BLaER1 treated with 17β-estradiol and CSF1 and Interleukin-3, amounts not matched to agents 10 nM and 100 nM (cell line): ENCODE results near the gene MTMR2.
"Not testable (repeated sequence)": the region's sequence is repeated elsewhere in the genome, so short reads cannot be mapped to it uniquely, and the experiment has no call there.

Source experiments
- H3K27ac ChIP-seq, 11 experiments: shearing (Covaris generic); formaldehyde crosslinking; 2 replicates each; pipeline ENCODE4 v1.8.1; 2022
- H3K27me3 ChIP-seq, 11 experiments: shearing (Covaris generic); formaldehyde crosslinking; 2 replicates each; pipeline ENCODE4 v1.8.1; 2022
- H3K36me3 ChIP-seq, 11 experiments: shearing (Covaris generic); formaldehyde crosslinking; 2 replicates each; pipeline ENCODE4 v1.8.1; 2022
- H3K4me1 ChIP-seq, 10 experiments: shearing (Covaris generic); formaldehyde crosslinking; 2 replicates each; pipeline ENCODE4 v1.8.1; 2022
- H3K4me2 ChIP-seq, 11 experiments: shearing (Covaris generic); formaldehyde crosslinking; 2 replicates each; pipeline ENCODE4 v1.8.1; 2022
- H3K4me3 ChIP-seq, 10 experiments: shearing (Covaris generic); formaldehyde crosslinking; 2 replicates each; pipeline ENCODE4 v1.8.1; 2022
- H3K9ac ChIP-seq, 11 experiments: shearing (Covaris generic); formaldehyde crosslinking; 2 replicates each; pipeline ENCODE4 v1.8.1; 2022
- H3K9me3 ChIP-seq, 11 experiments: shearing (Covaris generic); formaldehyde crosslinking; replicated peaks in 1 of 11; 2 replicates each; pipeline ENCODE4 v1.8.1; 2022
- H4K20me1 ChIP-seq, 11 experiments: shearing (Covaris generic); formaldehyde crosslinking; 2 replicates each; pipeline ENCODE4 v1.8.1; 2022
- Cebpa-rat ChIP-seq, 11 experiments: shearing (Covaris generic); IDR thresholded peaks; 2 replicates each; pipeline ENCODE4 v1.8.1; 2022

Gene MTMR2

GRCh38 chr11:95829580-95830259 is 94.2 kb downstream of the MTMR2 start:
- Histone ChIP-seq H3K9ac (no peak overlapping the region), H3K4me3 (no peak overlapping the region), H4K20me1 (no peaks in the 10 kb centered on the region), H3K9me3 (no peaks in the 10 kb centered on the region), H3K27me3 (no peaks in the 10 kb centered on the region), H3K4me1 (no peaks in the 10 kb centered on the region), H3K4me2 (no peak overlapping the region), H3K27ac (no peak overlapping the region), H3K36me3 (peaks cover 71 to 100% (median 96%) of the 10 kb centered on the region in 11 experiments)
- no peak for TF ChIP-seq Cebpa-rat (IDR thresholded peaks at IDR 0.05)

- Histone ChIP-seq H3K4me2 (no peak overlapping the region), H3K9ac (no peak overlapping the region), H3K27ac (no peak overlapping the region), H3K36me3 (peaks cover 71 to 100% (median 96%) of the 10 kb centered on the region in 11 experiments), H3K9me3 (no peaks in the 10 kb centered on the region), H3K4me3 (no peak overlapping the region), H3K4me1 (no peaks in the 10 kb centered on the region), H4K20me1 (no peaks in the 10 kb centered on the region), H3K27me3 (no peaks in the 10 kb centered on the region)
- no peak for TF ChIP-seq Cebpa-rat (IDR thresholded peaks at IDR 0.05)
These were observed 96.2 kb downstream of the MTMR2 start for GRCh38 chr11:95827696-95828095.

- Histone ChIP-seq H3K9ac (no peak overlapping the region), H3K36me3 (peaks cover 61 to 100% (median 92%) of the 10 kb centered on the region in 11 experiments), H3K9me3 (no peaks in the 10 kb centered on the region), H3K4me2 (no peak overlapping the region), H3K4me3 (no peak overlapping the region), H3K4me1 (no peaks in the 10 kb centered on the region), H4K20me1 (no peaks in the 10 kb centered on the region), H3K27me3 (no peaks in the 10 kb centered on the region), H3K27ac (no peak overlapping the region)
- TF ChIP-seq Cebpa-rat (IDR thresholded peaks at IDR 0.05), result no peak
These were observed 102.3 kb downstream of the MTMR2 start for GRCh38 chr11:95821640-95822039.

- no peak overlapping the region for H3K4me3 ChIP-seq
- H3K27ac ChIP-seq, result no peak overlapping the region
- no peak overlapping the region for H3K4me2 ChIP-seq
- H3K27me3 ChIP-seq, result no peaks in the 10 kb centered on the region
- no peaks in the 10 kb centered on the region for H4K20me1 ChIP-seq
- no peaks in the 10 kb centered on the region for H3K4me1 ChIP-seq
- H3K9me3 ChIP-seq, result no peaks in the 10 kb centered on the region
- TF ChIP-seq Cebpa-rat (IDR thresholded peaks at IDR 0.05), result no peak
- H3K36me3 ChIP-seq, result peaks cover 34 to 87% (median 70%) of the 10 kb centered on the region in 11 experiments; a peak in 21 of 22 replicates
- H3K9ac ChIP-seq, result no peak overlapping the region
These were observed 107.9 kb downstream of the MTMR2 start for GRCh38 chr11:95816037-95816436.

GRCh38 chr11:95811052-95811451 is 112.9 kb downstream of the MTMR2 start:
- not testable (repeated sequence) for H3K9ac ChIP-seq, H3K27me3 ChIP-seq, H3K4me3 ChIP-seq, H3K4me1 ChIP-seq, H3K4me2 ChIP-seq, H3K27ac ChIP-seq, H4K20me1 ChIP-seq
- H3K36me3 ChIP-seq, result peaks cover 25 to 53% (median 46%) of the 10 kb centered on the region in 11 experiments
- H3K9me3 ChIP-seq, result peaks cover 8 to 18% (median 14%) of the 10 kb centered on the region in 11 experiments; a peak in 17 of 22 replicates

GRCh38 chr11:95806464-95806863 is 117.4 kb downstream of the MTMR2 start:
- H3K36me3 ChIP-seq, result peaks cover 34 to 60% (median 55%) of the 10 kb centered on the region in 11 experiments
- not testable (repeated sequence) for H3K27ac ChIP-seq, H3K27me3 ChIP-seq, H4K20me1 ChIP-seq, H3K4me2 ChIP-seq, H3K4me3 ChIP-seq, H3K9ac ChIP-seq, H3K4me1 ChIP-seq
- H3K9me3 ChIP-seq, result peaks cover 8 to 21% (median 16%) of the 10 kb centered on the region in 11 experiments; a peak in 17 of 22 replicates

GRCh38 chr11:95805869-95806268 is 118.0 kb downstream of the MTMR2 start:
- Histone ChIP-seq H3K9ac (no peak overlapping the region), H3K27me3 (no peaks in the 10 kb centered on the region), H3K4me1 (no peaks in the 10 kb centered on the region), H4K20me1 (no peaks in the 10 kb centered on the region), H3K9me3 (peaks cover 8 to 21% (median 16%) of the 10 kb centered on the region in 11 experiments; a peak in 17 of 22 replicates), H3K4me2 (no peak overlapping the region), H3K36me3 (peaks cover 36 to 66% (median 60%) of the 10 kb centered on the region in 11 experiments), H3K27ac (no peak overlapping the region), H3K4me3 (no peak overlapping the region)
- TF ChIP-seq Cebpa-rat (IDR thresholded peaks at IDR 0.05), result no peak

- Histone ChIP-seq H3K27ac (no peak overlapping the region), H3K4me3 (no peak overlapping the region), H3K36me3 (peaks cover 55 to 85% (median 78%) of the 10 kb centered on the region in 11 experiments), H3K4me1 (no peaks in the 10 kb centered on the region), H3K9ac (no peak overlapping the region), H3K4me2 (no peak overlapping the region), H3K27me3 (no peaks in the 10 kb centered on the region), H4K20me1 (no peaks in the 10 kb centered on the region), H3K9me3 (peaks cover 8 to 21% (median 16%) of the 10 kb centered on the region in 11 experiments; a peak in 17 of 22 replicates)
- no peak for TF ChIP-seq Cebpa-rat (IDR thresholded peaks at IDR 0.05)
These were observed 119.9 kb downstream of the MTMR2 start for GRCh38 chr11:95803973-95804372.

GRCh38 chr11:95802806-95803205 is 121.1 kb downstream of the MTMR2 start:
- Histone ChIP-seq H3K4me2 (no peak overlapping the region), H3K36me3 (peaks cover 55 to 88% (median 78%) of the 10 kb centered on the region in 11 experiments), H3K9ac (no peak overlapping the region), H3K27ac (no peak overlapping the region), H4K20me1 (no peaks in the 10 kb centered on the region), H3K4me1 (no peaks in the 10 kb centered on the region), H3K27me3 (no peaks in the 10 kb centered on the region), H3K9me3 (peaks cover 8 to 20% (median 16%) of the 10 kb centered on the region in 11 experiments; a peak in 17 of 22 replicates), H3K4me3 (no peak overlapping the region)
- TF ChIP-seq Cebpa-rat (IDR thresholded peaks at IDR 0.05), result no peak

- Histone ChIP-seq H3K27me3 (no peaks in the 10 kb centered on the region), H3K4me2 (no peak overlapping the region), H3K4me3 (no peak overlapping the region), H3K27ac (no peak overlapping the region), H3K36me3 (peaks cover 41 to 69% (median 61%) of the 10 kb centered on the region in 11 experiments), H3K9me3 (no peaks in the 10 kb centered on the region), H3K4me1 (no peaks in the 10 kb centered on the region), H4K20me1 (peaks cover 0 to 14% (median 3%) of the 10 kb centered on the region in 11 experiments; a peak in 5 of 22 replicates), H3K9ac (no peak overlapping the region)
- no peak for TF ChIP-seq Cebpa-rat (IDR thresholded peaks at IDR 0.05)
These were observed 123.5 kb downstream of the MTMR2 start for GRCh38 chr11:95800438-95800837.
